HepG2 (cell line): ENCODE results near the gene B4GALT2. TPM values are rescaled to one million over a fixed set of nuclear protein-coding genes. Genes with fewer than 3 reads are reported as not detected.

ENCODE experiments used
- E2F2 ChIP-seq: sonication (generic); formaldehyde crosslinking; IDR thresholded peaks from 2 replicates; pipeline ENCODE4 v1.4.0; 2020; ENCODE audit warnings: missing genetic modification reagents, borderline replicate concordance
- FOXM1 ChIP-seq: sonication (generic); formaldehyde crosslinking; IDR thresholded peaks from 2 replicates; pipeline ENCODE4 v1.5.0; 2020; ENCODE audit warnings: missing genetic modification reagents
- GZF1 ChIP-seq: sonication (generic); formaldehyde crosslinking; IDR thresholded peaks from 2 replicates; pipeline ENCODE4 v1.5.1; 2020; ENCODE audit warnings: mild to moderate bottlenecking, missing genetic modification reagents
- HNRNPUL1 ChIP-seq: fragments of 200-400 bp; formaldehyde crosslinking; IDR thresholded peaks from 2 replicates; pipeline ENCODE4 v1.6.1; 2017; ENCODE audit warnings: low read depth, mild to moderate bottlenecking, low read length, moderate library complexity
- NR2F1 ChIP-seq, 2 experiments: fragments of 450-650 bp in 1 of 2; formaldehyde crosslinking in 1 of 2; IDR thresholded peaks; 2 replicates each; pipeline versions ENCODE4 v1.5.0 to v1.6.1; 2016 to 2020; ENCODE audit warnings: mild to moderate bottlenecking in 1 of 2, missing compliant biosample characterization in 1 of 2, missing genetic modification reagents in 1 of 2, moderate library complexity in 1 of 2
- PHB2 ChIP-seq: fragments of 450-650 bp; IDR thresholded peaks from 2 replicates; pipeline ENCODE4 v1.6.1; 2018; ENCODE audit not compliant: partially characterized antibody
- RARA ChIP-seq: IDR thresholded peaks from 2 replicates; pipeline ENCODE4 v1.6.1; 2016; ENCODE audit warnings: missing genetic modification reagents, missing compliant biosample characterization
- RFX1 ChIP-seq: fragments of 450-650 bp; IDR thresholded peaks from 2 replicates; pipeline ENCODE4 v1.6.1; 2017
- SOX13 ChIP-seq, 3 experiments: fragments of 450-650 bp in 1 of 3; sonication (generic) in 1 of 3; formaldehyde crosslinking in 1 of 3; IDR thresholded peaks in 2 of 3; conservative IDR thresholded peaks in 1 of 3; 2 replicates each; pipeline versions ENCODE4 v1.5.0 to v1.6.1; 2016 to 2020; ENCODE audit warnings: antibody characterized with exemption in 1 of 3, mild to moderate bottlenecking in 1 of 3, missing compliant biosample characterization in 1 of 3, missing genetic modification reagents in 1 of 3, moderate library complexity in 1 of 3
- SOX6 ChIP-seq, 2 experiments: fragments of 450-650 bp in 1 of 2; sonication (generic) in 1 of 2; formaldehyde crosslinking in 1 of 2; IDR thresholded peaks; 2 replicates each; pipeline versions ENCODE4 v1.4.0 to v1.6.1; 2017 to 2020; ENCODE audit warnings: antibody characterized with exemption in 1 of 2, mild to moderate bottlenecking in 1 of 2, missing genetic modification reagents in 1 of 2
- TCF7L2 ChIP-seq: IDR thresholded peaks from 2 replicates; pipeline ENCODE4 v1.6.1; 2011; ENCODE audit warnings: mild to moderate bottlenecking, low read depth, low read length, moderate library complexity
- YY1 ChIP-seq: IDR thresholded peaks from 2 replicates; pipeline ENCODE4 v1.6.1; 2011; ENCODE audit warnings: low read length, low read depth, moderate library complexity, mild to moderate bottlenecking; ENCODE audit not compliant: insufficient read depth, insufficient replicate concordance
- ZFP91 ChIP-seq: sonication (generic); formaldehyde crosslinking; IDR thresholded peaks from 2 replicates; pipeline ENCODE4 v1.9.0; 2022; ENCODE audit warnings: missing genetic modification reagents, mild to moderate bottlenecking, borderline replicate concordance
- ZNF234 ChIP-seq: sonication (generic); formaldehyde crosslinking; conservative IDR thresholded peaks from 2 replicates; pipeline ENCODE4 v1.5.1; 2020; ENCODE audit warnings: mild to moderate bottlenecking, missing genetic modification reagents
- ZNF329 ChIP-seq: sonication (generic); formaldehyde crosslinking; IDR thresholded peaks from 2 replicates; pipeline ENCODE4 v1.9.0; 2021; ENCODE audit warnings: low read depth, mild to moderate bottlenecking, missing genetic modification reagents
- ZNF34 ChIP-seq: sonication (generic); formaldehyde crosslinking; IDR thresholded peaks from 2 replicates; pipeline ENCODE4 v1.4.0; 2020; ENCODE audit warnings: mild to moderate bottlenecking, missing genetic modification reagents, borderline replicate concordance
- ZNF550 ChIP-seq: sonication (generic); formaldehyde crosslinking; IDR thresholded peaks from 2 replicates; pipeline ENCODE4 v1.4.0; 2020; ENCODE audit warnings: mild to moderate bottlenecking, missing genetic modification reagents, borderline replicate concordance
- ZNF660 ChIP-seq: sonication (generic); formaldehyde crosslinking; IDR thresholded peaks from 2 replicates; pipeline ENCODE4 v1.5.1; 2020; ENCODE audit warnings: mild to moderate bottlenecking, low read depth, missing genetic modification reagents, borderline replicate concordance
- ZNF713 ChIP-seq: sonication (generic); formaldehyde crosslinking; IDR thresholded peaks from 2 replicates; pipeline ENCODE4 v1.4.0; 2020; ENCODE audit warnings: mild to moderate bottlenecking, missing genetic modification reagents
- ZNF776 ChIP-seq: sonication (generic); formaldehyde crosslinking; IDR thresholded peaks from 2 replicates; pipeline ENCODE4 v1.4.0; 2020; ENCODE audit warnings: mild to moderate bottlenecking, missing genetic modification reagents
- polyA plus RNA-seq, 8 experiments: library from polyadenylated mRNA; depleted of rRNA in 3 of 8; stranded (reverse) in 7 of 8; unstranded in 1 of 8; fragments of >200 nt; fragmentation: Illumina TruSeq in 4 of 8; extraction: Trizol in 4 of 8; gene quantifications; 2 replicates each; pipeline versions ENCODE4 v1.2.1 to v1.2.3, GENCODE V29; 2011 to 2016; ENCODE audit warnings: low read depth in 4 of 8, missing spikeins in 1 of 8, mixed read lengths in 1 of 8; ENCODE audit not compliant: insufficient read depth in 1 of 8
- total RNA-seq, 5 experiments: library from RNA; depleted of rRNA; stranded (reverse); fragments of >200 nt; fragmentation: Illumina TruSeq; extraction: Trizol; gene quantifications; 2 replicates each; pipeline ENCODE4 v1.2.3, GENCODE V29; 2016; ENCODE audit warnings: low read depth in 1 of 5
- TF ChIP-seq, protein P1 (sequence below): sonication (generic); formaldehyde crosslinking; IDR thresholded peaks from 2 replicates; pipeline ENCODE4 v1.4.0; 2020; ENCODE audit warnings: missing genetic modification reagents, borderline replicate concordance
- TF ChIP-seq, protein P2 (sequence below): sonication (generic); IDR thresholded peaks from 2 replicates; pipeline ENCODE4 v1.6.1; 2016; ENCODE audit warnings: low read depth, borderline replicate concordance

The B4GALT2 gene
- total and polyA plus RNA-seq, 2 of the 13 experiments (the other 11 are each of a cell fraction or from before 2014, with no cell fraction given), result 41.9 to 78.0 TPM

DNA sequence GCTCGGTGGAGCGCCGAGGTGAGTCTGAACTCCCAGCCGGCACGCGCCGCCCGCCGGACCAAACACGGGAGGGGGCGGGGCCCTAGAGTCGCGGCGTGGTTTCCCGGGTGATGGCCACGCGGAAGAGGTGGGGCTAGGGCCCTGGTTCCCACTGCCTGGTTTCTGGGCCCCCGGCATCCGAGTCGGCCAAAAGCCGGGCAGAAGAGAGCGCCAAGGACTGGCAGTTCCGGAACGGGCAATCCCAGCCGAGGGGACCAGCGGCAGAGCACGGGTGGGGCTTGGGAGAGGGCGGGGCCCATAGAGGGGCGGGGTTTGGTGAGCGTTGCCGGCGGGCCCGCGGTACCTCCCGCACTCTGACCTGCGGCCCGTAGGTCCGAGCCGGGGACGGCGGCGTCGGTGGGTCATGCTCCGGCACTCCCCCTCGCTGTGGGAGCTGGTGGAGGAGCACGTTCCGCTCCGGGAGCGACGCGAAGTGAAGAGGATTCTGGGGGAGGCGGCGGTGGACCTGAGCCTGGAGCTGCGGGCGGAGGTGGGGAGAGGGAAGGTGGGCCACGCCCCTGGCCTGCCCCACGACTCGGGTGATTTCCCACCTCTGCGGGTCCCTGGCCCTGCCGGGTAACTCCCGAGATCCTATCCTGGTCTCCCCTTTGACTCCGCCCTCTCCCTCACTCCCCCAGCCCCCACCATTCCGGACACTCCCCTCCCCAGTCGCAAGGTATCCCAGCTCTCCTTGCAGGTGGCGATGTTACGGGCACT, 12.6 kb downstream of the B4GALT2 start, which contains the start of gene CCDC24 (continued):
- TF ChIP-seq, protein P1, sequence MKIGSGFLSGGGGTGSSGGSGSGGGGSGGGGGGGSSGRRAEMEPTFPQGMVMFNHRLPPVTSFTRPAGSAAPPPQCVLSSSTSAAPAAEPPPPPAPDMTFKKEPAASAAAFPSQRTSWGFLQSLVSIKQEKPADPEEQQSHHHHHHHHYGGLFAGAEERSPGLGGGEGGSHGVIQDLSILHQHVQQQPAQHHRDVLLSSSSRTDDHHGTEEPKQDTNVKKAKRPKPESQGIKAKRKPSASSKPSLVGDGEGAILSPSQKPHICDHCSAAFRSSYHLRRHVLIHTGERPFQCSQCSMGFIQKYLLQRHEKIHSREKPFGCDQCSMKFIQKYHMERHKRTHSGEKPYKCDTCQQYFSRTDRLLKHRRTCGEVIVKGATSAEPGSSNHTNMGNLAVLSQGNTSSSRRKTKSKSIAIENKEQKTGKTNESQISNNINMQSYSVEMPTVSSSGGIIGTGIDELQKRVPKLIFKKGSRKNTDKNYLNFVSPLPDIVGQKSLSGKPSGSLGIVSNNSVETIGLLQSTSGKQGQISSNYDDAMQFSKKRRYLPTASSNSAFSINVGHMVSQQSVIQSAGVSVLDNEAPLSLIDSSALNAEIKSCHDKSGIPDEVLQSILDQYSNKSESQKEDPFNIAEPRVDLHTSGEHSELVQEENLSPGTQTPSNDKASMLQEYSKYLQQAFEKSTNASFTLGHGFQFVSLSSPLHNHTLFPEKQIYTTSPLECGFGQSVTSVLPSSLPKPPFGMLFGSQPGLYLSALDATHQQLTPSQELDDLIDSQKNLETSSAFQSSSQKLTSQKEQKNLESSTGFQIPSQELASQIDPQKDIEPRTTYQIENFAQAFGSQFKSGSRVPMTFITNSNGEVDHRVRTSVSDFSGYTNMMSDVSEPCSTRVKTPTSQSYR (CRISPR knock-in tag), result 0 out of 2 replicates have a peak, but pooled peaks have one; percentile 17
- TF ChIP-seq GZF1 (CRISPR knock-in tag) (0 out of 2 replicates have a peak, but pooled peaks have one; percentile 50), RFX1 (peak; percentile 45; the same call in 1 of the 2 replicates), ZNF660 (CRISPR knock-in tag) (no peak), E2F2 (CRISPR knock-in tag) (no peak), SOX13 (IDR thresholded peaks at IDR 0.05) (no peak), SOX13 (CRISPR knock-in tag; conservative IDR thresholded peaks at IDR 0.05 in 1 of 2, IDR thresholded peaks at IDR 0.05 in 1 of 2) (no peak), YY1 (peak; percentile 27), PHB2 (no peak), HNRNPUL1 (no peak), TCF7L2 (no peak), SOX6 (IDR thresholded peaks at IDR 0.05) (no peak), SOX6 (CRISPR knock-in tag; IDR thresholded peaks at IDR 0.05) (peak; percentile 74), ZNF329 (CRISPR knock-in tag) (no peak), ZNF713 (CRISPR knock-in tag) (no peak), ZNF776 (CRISPR knock-in tag) (peak; percentile 55; the same call in 1 of the 2 replicates), ZNF234 (peak; percentile 75; the same call in 1 of the 2 replicates), ZNF34 (CRISPR knock-in tag) (peak; percentile 80; the same call in 1 of the 2 replicates), ZFP91 (CRISPR knock-in tag) (peak; percentile 77; the same call in 1 of the 2 replicates), NR2F1 (CRISPR knock-in tag; IDR thresholded peaks at IDR 0.05) (no peak), RARA (peak; percentile 17; the same call in 1 of the 2 replicates), FOXM1 (CRISPR knock-in tag) (no peak), ZNF550 (CRISPR knock-in tag) (no peak)
- TF ChIP-seq, protein P2, sequence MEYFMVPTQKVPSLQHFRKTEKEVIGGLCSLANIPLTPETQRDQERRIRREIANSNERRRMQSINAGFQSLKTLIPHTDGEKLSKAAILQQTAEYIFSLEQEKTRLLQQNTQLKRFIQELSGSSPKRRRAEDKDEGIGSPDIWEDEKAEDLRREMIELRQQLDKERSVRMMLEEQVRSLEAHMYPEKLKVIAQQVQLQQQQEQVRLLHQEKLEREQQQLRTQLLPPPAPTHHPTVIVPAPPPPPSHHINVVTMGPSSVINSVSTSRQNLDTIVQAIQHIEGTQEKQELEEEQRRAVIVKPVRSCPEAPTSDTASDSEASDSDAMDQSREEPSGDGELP, result no peak
